ENCODE data around the gene UMOD.
"Not testable (repeated sequence)": the region's sequence is repeated elsewhere in the genome, so short reads cannot be mapped to it uniquely, and the experiment has no call there.

The UMOD gene

GRCh38 chr16:20320178-20320577 lies 32.3 kb downstream of the UMOD start:
- no peak for DNase-seq

GRCh38 chr16:20319406-20319805 lies 33.1 kb downstream of the UMOD start:
- DNase-seq = no peak

- no peak for DNase-seq
These were observed 34.1 kb downstream of the UMOD start for GRCh38 chr16:20318437-20318836.

GRCh38 chr16:20318006-20318405 lies 34.5 kb downstream of the UMOD start:
- DNase-seq = no peak

GRCh38 chr16:20317117-20317516 lies 35.4 kb downstream of the UMOD start:
- no peak for DNase-seq

GRCh38 chr16:20316715-20317114 lies 35.8 kb downstream of the UMOD start:
- DNase-seq = no peak

- DNase-seq = no peak
These were observed 36.8 kb downstream of the UMOD start for GRCh38 chr16:20315764-20316163.

- no peak for DNase-seq
These were observed 37.9 kb downstream of the UMOD start for GRCh38 chr16:20314575-20314974.

- no peak for DNase-seq
These were observed 38.8 kb downstream of the UMOD start for GRCh38 chr16:20313741-20314140.

GRCh38 chr16:20312536-20313095 lies 39.9 kb downstream of the UMOD start:
- not testable (repeated sequence) for DNase-seq

GRCh38 chr16:20311548-20311947 lies 41.0 kb downstream of the UMOD start:
- DNase-seq = no peak

- DNase-seq = no peak
These were observed 41.8 kb downstream of the UMOD start for GRCh38 chr16:20310421-20311395.

GRCh38 chr16:20309786-20310185 lies 42.7 kb downstream of the UMOD start:
- DNase-seq = no peak

GRCh38 chr16:20308801-20309590 lies 43.5 kb downstream of the UMOD start:
- DNase-seq = no peak

- DNase-seq = no peak
These were observed 44.2 kb downstream of the UMOD start for GRCh38 chr16:20308266-20308665.

- DNase-seq = no peak
These were observed 44.7 kb downstream of the UMOD start for GRCh38 chr16:20307791-20308190.

GRCh38 chr16:20307240-20307671 lies 45.3 kb downstream of the UMOD start:
- DNase-seq = no peak

- DNase-seq = no peak
These were observed 46.1 kb downstream of the UMOD start for GRCh38 chr16:20306401-20306800.

- DNase-seq = no peak
These were observed 49.5 kb downstream of the UMOD start for GRCh38 chr16:20303012-20303411.

GRCh38 chr16:20302389-20302788 lies 50.1 kb downstream of the UMOD start:
- DNase-seq = no peak

GRCh38 chr16:20301840-20302239 lies 50.7 kb downstream of the UMOD start:
- no peak for DNase-seq

- DNase-seq = peak; percentile 73
These were observed 52.0 kb downstream of the UMOD start for GRCh38 chr16:20300312-20301097.

GRCh38 chr16:20298452-20298851 lies 54.1 kb downstream of the UMOD start:
- DNase-seq = no peak
